Measurements from ENCODE around the gene DNASE2. TPM values are rescaled to one million over a fixed set of nuclear protein-coding genes. Genes with fewer than 3 reads are reported as not detected.
A peak's percentile ranks its signal among the peaks of the same experiment; 100 is the strongest.
"Not testable (repeated sequence)": the region's sequence is repeated elsewhere in the genome, so short reads cannot be mapped to it uniquely, and the experiment has no call there.

The DNASE2 gene
- total RNA-seq, 2 donors from 2014 or later = 32.5 to 34.2 TPM

DNA sequence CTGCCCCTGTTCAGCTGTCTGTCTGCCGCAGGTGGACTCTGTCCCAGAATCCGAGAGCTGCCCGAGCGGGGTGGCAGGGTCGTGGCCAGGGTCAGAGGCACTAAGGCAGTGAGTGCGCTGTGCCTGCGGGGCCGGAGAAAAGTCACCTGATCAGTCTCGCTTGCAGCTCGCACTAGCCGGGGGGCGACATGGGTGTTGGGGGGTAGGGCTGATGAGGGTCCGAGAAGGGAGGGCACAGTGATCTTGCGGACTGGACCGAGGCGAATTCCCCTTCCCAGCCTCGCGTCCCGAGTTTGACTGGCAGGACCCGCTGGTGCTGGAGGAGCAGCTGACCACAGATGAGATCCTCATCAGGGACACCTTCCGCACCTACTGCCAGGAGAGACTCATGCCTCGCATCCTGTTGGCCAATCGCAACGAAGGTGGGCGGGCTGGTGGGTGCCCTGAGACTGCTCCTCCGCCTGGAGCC is 10.3 kb upstream of the DNASE2 start:
- Mint-ChIP-seq H3K4me1 (peaks cover 9% of the 10 kb centered on the region), H3K36me3 (ENCODE audit: low read depth) (peaks cover 44% of the 10 kb centered on the region), H3K27ac (peak overlapping the region; percentile 95), H3K4me3 (peak overlapping the region; percentile 98), H3K27me3 (no peaks in the 10 kb centered on the region), H3K9me3 (no peaks in the 10 kb centered on the region)
- ATAC-seq (replicated peaks) = no peak

DNA sequence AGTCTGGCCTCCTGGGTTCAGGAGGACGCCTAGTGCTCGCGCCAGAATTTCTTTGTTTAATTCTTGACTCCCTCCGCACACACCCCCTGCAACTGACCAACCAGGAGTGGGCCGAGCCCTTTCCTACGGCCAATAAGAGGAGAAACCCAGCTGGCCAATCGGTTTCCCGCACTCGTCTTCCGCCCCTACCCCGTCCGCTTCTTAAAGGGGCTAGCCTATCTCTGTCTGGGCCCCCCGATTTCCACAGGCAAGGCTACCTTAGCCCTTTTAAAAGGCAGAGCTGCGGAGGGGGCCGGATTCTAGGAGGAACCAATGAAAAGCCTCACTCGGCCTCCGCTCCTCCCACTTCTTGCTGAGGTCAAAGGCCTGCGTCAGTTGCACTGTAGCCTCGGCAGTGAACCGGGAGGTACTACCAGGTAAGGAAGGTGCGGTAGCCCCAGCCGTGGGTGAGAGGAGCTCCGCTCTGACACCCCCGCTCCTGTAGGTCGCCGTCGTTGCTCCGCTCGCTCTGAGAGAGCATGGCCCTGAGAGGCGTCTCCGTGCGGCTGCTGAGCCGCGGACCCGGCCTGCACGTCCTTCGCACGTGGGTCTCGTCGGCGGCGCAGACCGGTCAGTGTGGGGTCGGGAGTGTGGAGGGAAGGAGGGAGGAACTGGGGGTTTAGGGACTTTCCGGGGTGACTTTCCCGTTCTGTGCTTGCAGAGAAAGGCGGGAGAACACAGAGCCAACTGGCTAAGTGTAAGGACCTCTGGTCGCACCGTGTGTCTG is 9.7 kb upstream of the DNASE2 start, which contains the start of gene GCDH:
Gene GCDH, plus strand, starts transcription at position 374 of the 766 bp plus-strand sequence. Its CDS starts 145 bp downstream, at position 519.
- H3K36me3 Mint-ChIP-seq (ENCODE audit: low read depth) = peaks cover 38% of the 10 kb centered on the region
- peaks cover 9% of the 10 kb centered on the region for H3K4me1 Mint-ChIP-seq
- ATAC-seq (replicated peaks) = peak; percentile 97
- peak within 1 kb of the TSS; percentile 98 for H3K4me3 Mint-ChIP-seq
- H3K27ac Mint-ChIP-seq = peak within 1 kb of the TSS; percentile 95
- no peaks in the 10 kb centered on the region for H3K9me3 Mint-ChIP-seq
- H3K27me3 Mint-ChIP-seq = no peaks in the 10 kb centered on the region

DNA sequence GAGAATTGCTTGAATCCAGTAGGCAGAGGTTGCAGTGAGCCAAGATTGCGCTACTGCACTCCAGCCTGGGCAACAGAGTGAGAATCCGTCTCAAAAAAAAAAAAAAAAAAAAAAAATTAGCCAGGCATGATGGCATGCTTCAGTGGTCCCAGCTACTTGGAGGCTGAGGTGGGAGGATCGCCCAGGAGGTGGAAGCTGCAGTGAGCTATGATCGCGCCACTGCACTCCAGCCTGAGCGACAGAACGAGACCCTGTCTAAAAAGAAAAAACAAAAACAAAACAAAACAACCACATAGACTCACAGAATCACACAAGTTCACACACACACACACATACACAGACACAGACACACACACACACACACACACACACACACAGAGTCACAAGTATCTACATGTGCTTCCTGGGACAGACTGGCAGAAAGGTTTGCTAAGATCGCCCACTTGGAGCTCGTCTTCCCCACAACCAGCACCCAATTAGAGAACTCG is 9.1 kb upstream of the DNASE2 start:
- Mint-ChIP-seq H3K4me3 (peak overlapping the region; percentile 98), H3K27ac (peak overlapping the region; percentile 95), H3K36me3 (ENCODE audit: low read depth) (peaks cover 32% of the 10 kb centered on the region)
- not testable (repeated sequence) for ATAC-seq (replicated peaks); H3K9me3 Mint-ChIP-seq; H3K27me3 Mint-ChIP-seq; H3K4me1 Mint-ChIP-seq

DNA sequence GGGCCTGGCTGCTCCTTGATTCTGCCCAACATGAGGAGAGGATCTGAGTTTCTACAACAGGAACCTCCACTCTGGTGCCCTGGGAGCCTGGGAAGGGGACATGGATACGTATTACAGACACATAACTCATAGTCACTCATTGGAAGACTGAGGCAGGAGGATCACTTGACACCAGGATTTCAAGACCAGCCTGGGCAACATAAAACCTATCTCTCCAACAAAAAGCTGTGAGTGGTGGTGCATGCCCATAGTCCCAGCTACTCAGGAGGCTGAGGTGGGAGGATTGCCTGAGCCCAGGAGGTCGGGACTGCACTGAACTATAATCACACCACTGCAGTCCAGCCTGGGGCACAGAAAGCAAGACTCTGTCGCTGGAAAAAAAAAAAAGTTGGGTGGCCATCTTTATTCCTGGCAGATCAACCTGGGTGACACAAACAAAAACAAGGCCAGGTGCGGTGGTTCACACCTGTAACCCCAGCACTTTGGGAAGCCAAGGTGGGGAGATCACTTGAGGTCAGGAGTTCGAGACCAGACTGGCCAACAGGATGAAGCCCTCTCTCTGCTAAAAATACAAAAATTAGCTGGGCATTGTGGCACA is 6.9 kb upstream of the DNASE2 start:
- no peak for ATAC-seq (replicated peaks)
- H3K36me3 Mint-ChIP-seq (ENCODE audit: low read depth) = peaks cover 9% of the 10 kb centered on the region
- no peak overlapping the region for H3K27ac Mint-ChIP-seq
- H3K4me1 Mint-ChIP-seq = peaks cover 9% of the 10 kb centered on the region
- no peaks in the 10 kb centered on the region for H3K27me3 Mint-ChIP-seq
- no peaks in the 10 kb centered on the region for H3K9me3 Mint-ChIP-seq
- H3K4me3 Mint-ChIP-seq = no peak overlapping the region

DNA sequence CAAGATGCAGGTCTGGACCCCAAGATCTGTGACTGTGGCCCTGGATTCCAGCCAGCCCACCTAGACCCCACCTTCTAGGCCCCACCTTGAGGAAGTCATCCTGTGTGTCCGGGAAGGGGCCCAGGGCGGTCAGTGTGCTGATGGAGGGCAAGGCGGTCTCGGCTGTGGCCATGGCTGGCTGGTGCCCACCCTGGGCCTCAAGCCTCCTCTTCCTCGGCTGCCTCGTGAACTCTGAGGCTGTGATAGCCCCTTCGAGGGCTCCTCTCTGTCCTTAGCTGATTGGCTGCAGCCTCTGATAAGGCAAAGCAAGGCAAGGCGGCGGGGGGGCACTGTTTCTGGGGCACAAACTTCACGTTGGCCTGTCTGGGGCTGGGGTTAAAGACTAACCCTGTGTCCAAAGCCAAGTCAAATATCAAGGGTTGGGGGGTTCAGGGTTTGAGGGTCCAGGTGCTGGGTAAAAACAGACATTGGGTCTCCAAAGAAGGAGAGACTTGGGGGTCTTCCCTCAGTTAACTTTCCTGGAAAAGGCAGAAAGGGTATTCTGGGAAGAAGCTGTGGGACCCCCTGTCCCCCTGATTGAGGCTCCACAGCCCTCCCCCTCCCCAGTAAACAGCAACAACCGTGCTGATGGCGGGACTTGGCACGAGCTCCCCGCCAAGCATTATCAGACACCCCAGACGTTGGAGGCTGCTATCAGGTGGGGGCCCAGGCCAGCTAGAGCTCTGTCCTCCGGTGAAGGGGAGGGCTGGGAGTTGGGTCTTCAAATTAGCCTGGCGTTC is 5.9 kb upstream of the DNASE2 start, which contains the start of gene KLF1:
Gene KLF1, minus strand, starts transcription at position 233 of the 779 bp plus-strand sequence. Its CDS starts 61 bp downstream, at position 172.
- Mint-ChIP-seq H3K9me3 (no peaks in the 10 kb centered on the region), H3K27ac (no peak within 1 kb of the TSS), H3K36me3 (ENCODE audit: low read depth) (peaks cover 8% of the 10 kb centered on the region), H3K27me3 (no peaks in the 10 kb centered on the region), H3K4me1 (peaks cover 9% of the 10 kb centered on the region), H3K4me3 (peak within 1 kb of the TSS; percentile 66)
- no peak for ATAC-seq (replicated peaks)

DNA sequence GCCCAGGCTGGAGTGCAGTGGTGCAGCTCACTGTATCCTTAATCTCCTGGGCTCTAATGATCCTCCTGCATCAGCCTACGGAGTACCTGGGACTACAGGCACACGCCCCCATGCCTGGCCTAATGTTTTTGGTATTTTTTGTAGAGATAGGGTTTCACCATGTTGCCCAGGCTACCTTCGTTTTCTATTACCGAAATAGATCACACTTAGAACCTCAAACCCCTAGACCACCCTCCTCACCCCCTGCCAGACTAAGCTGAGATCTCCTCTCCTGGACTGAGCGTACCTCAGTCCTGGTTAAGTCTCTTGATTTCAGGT is 5.4 kb upstream of the DNASE2 start:
- Mint-ChIP-seq H3K9me3 (no peaks in the 10 kb centered on the region), H3K27me3 (no peaks in the 10 kb centered on the region), H3K4me1 (peaks cover 9% of the 10 kb centered on the region), H3K27ac (no peak overlapping the region), H3K36me3 (ENCODE audit: low read depth) (peaks cover 8% of the 10 kb centered on the region), H3K4me3 (peak overlapping the region; percentile 66)
- no peak for ATAC-seq (replicated peaks)

DNA sequence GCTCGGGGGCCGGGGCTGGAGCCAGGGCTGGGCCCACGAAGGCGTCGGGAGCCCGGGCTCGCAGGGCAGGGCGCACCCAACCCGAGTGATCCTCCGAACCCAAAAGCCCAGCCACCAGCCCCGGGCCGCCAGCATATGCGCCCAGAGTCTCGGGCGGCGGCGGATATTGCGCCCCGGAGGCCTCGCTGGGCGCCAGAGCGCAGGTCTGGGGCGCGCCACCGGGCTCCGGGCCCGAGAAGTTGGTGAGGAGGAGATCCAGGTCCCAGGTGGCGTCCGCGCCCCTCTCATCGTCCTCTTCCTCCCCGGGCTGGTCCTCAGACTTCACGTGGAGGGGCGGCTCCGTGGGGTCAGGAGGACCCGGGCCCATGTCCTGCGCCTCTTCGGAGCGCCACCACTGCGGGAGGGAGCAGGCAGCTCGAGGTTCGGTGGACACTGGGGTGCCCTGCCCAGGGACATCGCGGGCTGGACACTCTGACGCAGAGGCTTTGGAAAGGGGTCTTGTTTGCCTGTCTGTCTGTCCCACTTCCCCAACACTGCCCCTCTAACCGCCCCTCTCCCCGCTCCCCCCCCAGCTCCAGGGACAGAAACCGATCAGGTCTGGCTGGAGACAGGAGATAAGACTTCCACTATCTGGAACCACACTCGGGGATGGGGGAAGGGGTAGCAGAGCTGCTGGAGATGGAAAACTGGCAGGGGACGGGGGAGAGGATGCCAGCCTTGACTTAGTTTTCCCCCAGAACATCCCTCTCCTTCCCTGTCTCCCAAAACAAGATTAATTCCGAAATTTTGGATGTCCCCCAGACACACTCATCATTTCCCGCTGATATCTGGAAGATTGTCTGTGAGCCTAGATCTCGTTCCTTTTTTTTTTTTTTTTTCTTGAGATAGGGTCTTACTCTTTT is 4.8 kb upstream of the DNASE2 start:
- Mint-ChIP-seq H3K27me3 (no peaks in the 10 kb centered on the region), H3K4me3 (peak overlapping the region; percentile 88), H3K9me3 (no peaks in the 10 kb centered on the region), H3K4me1 (peaks cover 7% of the 10 kb centered on the region), H3K36me3 (ENCODE audit: low read depth) (peaks cover 6% of the 10 kb centered on the region), H3K27ac (no peak overlapping the region)
- ATAC-seq (replicated peaks) = peak; percentile 8

DNA sequence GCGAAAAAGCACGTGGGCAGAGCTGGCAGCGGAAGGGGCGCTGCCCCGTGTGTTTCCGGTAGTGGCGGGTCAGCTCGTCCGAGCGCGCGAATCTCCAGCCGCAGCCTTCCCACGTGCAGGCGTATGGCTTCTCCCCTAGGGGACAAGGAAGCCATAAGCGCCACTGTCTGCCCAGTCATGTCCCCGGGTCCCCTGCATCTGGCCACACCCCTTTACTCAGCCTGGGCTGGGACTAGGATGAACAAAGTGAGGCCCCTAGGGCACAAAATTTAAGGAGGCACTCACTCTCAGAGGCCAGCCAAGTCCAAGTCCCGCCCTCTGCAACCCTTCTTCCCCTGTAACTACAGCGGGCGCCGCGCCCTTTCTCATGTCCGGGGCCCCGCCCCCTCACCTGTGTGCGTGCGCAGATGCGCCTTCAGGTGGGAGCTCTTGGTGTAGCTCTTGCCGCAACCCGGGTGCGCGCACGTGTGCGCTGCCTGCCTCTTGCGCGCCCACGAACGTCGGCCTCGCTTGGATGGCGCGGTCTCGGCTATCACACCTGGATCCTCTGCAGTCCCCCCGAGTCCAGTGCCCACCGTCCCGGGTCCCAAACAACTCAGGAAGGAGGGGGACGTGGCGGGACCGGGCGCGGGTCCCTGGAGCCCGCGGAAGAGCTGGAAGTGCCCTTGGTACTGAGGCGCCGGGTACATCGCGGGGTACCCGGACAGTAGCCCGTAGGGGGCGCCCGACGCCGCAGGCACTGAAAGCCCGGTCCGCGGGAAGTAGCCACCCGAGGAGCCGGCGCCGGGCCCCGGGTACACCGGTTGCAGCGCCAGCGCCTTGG is 3.9 kb upstream of the DNASE2 start:
- H3K27me3 Mint-ChIP-seq = no peaks in the 10 kb centered on the region
- H3K36me3 Mint-ChIP-seq (ENCODE audit: low read depth) = no peaks in the 10 kb centered on the region
- peak overlapping the region; percentile 49 for H3K27ac Mint-ChIP-seq

DNA sequence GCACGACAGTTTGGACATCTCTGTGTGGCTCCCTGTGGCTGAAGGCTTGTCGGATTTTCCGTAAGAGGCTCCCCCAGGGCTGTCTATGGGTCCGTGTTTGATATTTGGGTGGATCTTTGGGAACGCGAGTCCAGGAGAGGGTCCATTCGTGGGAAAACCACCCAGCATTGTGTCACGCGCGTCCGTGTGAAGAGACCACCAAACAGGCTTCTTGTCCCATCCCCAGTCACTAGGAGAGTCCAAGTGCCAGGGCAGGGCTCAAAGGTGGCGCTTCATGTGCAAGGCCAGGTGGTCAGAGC is 3.3 kb upstream of the DNASE2 start:
- Mint-ChIP-seq H3K9me3 (no peaks in the 10 kb centered on the region), H3K4me3 (peak overlapping the region; percentile 88), H3K27ac (peak overlapping the region; percentile 49), H3K36me3 (ENCODE audit: low read depth) (no peaks in the 10 kb centered on the region), H3K4me1 (no peaks in the 10 kb centered on the region), H3K27me3 (no peaks in the 10 kb centered on the region)
- ATAC-seq (replicated peaks) = no peak

More for the DNA sequence above, 3.9 kb upstream of the DNASE2 start:
- no peaks in the 10 kb centered on the region for H3K4me1 Mint-ChIP-seq
- peak; percentile 72 for ATAC-seq (replicated peaks)
- peak overlapping the region; percentile 88 for H3K4me3 Mint-ChIP-seq
- no peaks in the 10 kb centered on the region for H3K9me3 Mint-ChIP-seq

DNA sequence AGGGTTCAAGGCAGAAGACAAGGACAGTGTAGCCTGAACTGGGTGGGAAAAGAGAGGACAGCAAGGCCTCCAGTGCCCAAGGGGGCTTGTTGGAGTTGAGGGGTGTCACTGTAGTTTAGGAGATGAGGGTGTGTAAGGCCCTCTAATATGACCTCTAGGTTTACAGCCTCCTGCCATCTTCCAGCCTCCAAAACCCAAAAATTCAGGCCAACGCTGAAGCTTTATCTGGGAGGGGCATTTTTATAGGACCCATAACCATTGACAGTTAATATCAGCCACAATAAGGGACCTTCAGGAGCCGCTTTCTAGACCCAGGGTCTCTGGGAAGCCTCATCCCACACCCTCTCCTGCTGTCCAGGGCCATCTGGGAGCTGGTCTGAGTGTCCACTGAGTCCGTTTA is 3.0 kb upstream of the DNASE2 start:
- Mint-ChIP-seq H3K27ac (no peak overlapping the region), H3K4me1 (no peaks in the 10 kb centered on the region), H3K9me3 (no peaks in the 10 kb centered on the region), H3K36me3 (ENCODE audit: low read depth) (no peaks in the 10 kb centered on the region), H3K4me3 (peak overlapping the region; percentile 88), H3K27me3 (no peaks in the 10 kb centered on the region)
- ATAC-seq (replicated peaks) = no peak

DNA sequence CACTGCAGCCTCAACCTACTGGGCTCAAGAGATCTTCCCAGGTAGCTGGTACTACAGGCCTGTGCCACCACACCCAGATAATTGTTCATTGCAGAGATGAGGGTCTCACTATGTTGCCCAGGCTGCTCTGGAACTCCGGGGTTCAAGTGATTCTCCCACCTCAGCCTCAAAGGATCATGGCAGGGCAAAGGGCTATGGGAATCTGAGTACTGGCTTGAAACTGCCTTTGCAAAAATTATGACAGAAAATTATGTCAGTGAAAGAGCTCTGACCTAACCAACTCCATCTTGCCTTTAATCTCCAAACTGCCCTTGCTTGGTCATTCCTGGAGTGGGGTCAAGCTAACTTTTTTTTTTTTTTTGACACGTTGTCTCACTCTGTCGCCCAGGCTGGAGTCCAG is 1.3 kb upstream of the DNASE2 start:
- Mint-ChIP-seq H3K4me1 (no peaks in the 10 kb centered on the region), H3K4me3 (peak overlapping the region; percentile 90), H3K36me3 (ENCODE audit: low read depth) (peaks cover 13% of the 10 kb centered on the region)

DNA sequence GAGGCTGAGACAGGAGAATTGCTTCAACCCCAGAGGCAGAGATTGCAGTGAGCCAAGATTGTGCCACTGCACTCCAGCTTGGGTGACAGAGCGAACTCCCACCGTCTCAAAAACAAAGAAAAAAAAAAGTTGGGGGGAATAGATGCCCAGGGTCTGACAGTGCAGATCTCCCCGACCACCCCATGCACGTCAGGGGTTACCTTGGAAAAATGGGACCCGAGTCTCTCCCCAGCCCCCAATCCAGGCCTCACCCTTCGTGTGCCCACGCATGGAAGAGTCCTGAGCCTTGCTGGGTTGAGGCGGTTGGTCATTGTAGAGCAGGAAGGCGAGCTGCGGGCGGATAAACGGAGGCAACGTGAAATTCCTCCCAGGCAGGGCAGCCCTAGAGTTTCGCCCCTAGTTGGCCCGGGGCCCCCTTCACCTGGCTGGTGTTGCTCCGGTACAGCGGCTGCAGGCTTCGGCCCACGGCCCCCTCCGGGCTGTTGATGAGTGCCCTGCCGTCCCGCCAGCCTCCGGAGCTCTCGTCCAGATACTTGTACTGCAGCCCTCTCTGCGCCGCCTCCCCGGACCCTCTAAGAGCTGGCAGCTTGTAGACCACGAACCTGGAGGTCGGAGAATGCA is 588 bp downstream of the DNASE2 start:
- H3K9me3 Mint-ChIP-seq = no peaks in the 10 kb centered on the region
- H3K27ac Mint-ChIP-seq = peak overlapping the region; percentile 84
- no peaks in the 10 kb centered on the region for H3K4me1 Mint-ChIP-seq
- peak; percentile 13 for ATAC-seq (replicated peaks)
- peak overlapping the region; percentile 90 for H3K4me3 Mint-ChIP-seq
- peaks cover 29% of the 10 kb centered on the region for H3K36me3 Mint-ChIP-seq (ENCODE audit: low read depth)
- H3K27me3 Mint-ChIP-seq = no peaks in the 10 kb centered on the region

More for the DNA sequence above, 1.3 kb upstream of the DNASE2 start:
- ATAC-seq (replicated peaks) = no peak
- Mint-ChIP-seq H3K27me3 (no peaks in the 10 kb centered on the region), H3K9me3 (no peaks in the 10 kb centered on the region), H3K27ac (peak overlapping the region; percentile 10)

DNA sequence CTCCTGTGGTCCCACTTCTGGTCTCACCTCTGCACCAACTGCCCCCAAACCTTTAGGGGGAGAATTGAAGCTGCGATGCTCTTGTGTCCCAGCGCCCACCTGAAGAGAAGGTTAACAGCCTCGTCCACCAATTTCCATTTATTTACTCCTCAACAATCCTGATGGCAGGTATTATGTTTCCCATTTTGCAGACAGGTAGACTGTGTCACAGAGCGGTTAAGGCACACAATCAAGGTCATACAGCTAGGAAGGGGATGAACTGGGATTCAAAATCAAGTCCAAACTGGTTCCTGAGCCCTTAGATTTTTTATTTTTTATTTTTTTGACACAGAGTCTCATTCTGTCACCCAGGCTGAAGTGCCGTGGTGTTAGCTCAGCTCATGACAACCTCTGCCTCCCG is 6.2 kb downstream of the DNASE2 start:
- no peaks in the 10 kb centered on the region for H3K27me3 Mint-ChIP-seq
- ATAC-seq (replicated peaks) = no peak
- no peak overlapping the region for H3K27ac Mint-ChIP-seq
- H3K4me3 Mint-ChIP-seq = no peak overlapping the region
- peaks cover 5% of the 10 kb centered on the region for H3K4me1 Mint-ChIP-seq
- H3K36me3 Mint-ChIP-seq (ENCODE audit: low read depth) = peaks cover 38% of the 10 kb centered on the region
- H3K9me3 Mint-ChIP-seq = no peaks in the 10 kb centered on the region
